OCI-LY7 (cell line): Measurements from ENCODE around the gene CLCN5. TPM values are rescaled to one million over a fixed set of nuclear protein-coding genes. Genes with fewer than 3 reads are reported as not detected.
A peak's percentile ranks its signal among the peaks of the same experiment; 100 is the strongest.

Experiments
- BruUV-seq: library from RNA; stranded (reverse); fragments of 400-500 nt; replicated peaks from 2 replicates; lab custom pipeline; 2021; lab: Mats Ljungman, UMichigan
- CTCF ChIA-PET: fragments of 300-600 bp; sonication (Branson Sonifier 250); formaldehyde crosslinking; loops from one replicate; lab custom pipeline; 2022; ENCODE audit warnings: antibody characterized with exemption; ENCODE audit not compliant: unreplicated experiment; lab: Charles Lee
- POLR2A ChIA-PET: fragments of 300-600 bp; sonication (Branson Sonifier 250); formaldehyde crosslinking; loops from one replicate; lab custom pipeline; 2022; ENCODE audit warnings: antibody characterized with exemption; lab: Charles Lee
- DNase-seq: peaks from one replicate; pipeline ENCODE4 v3.0.0-alpha.2; 2015; ENCODE audit warnings: low spot score
- H2AFZ ChIP-seq: fragments of 200-600 bp; sonication (generic), shearing (Covaris generic); 2 replicates; pipeline ENCODE4 v1.6.1; 2014; ENCODE audit warnings: mild to moderate bottlenecking, antibody characterized with exemption, low read length, moderate library complexity
- H3K27ac ChIP-seq: fragments of 200-600 bp; sonication (generic); 2 replicates; pipeline ENCODE4 v1.5.1; 2014; ENCODE audit warnings: mixed run types, low read depth, mild to moderate bottlenecking, moderate library complexity, low read length, inconsistent platforms; ENCODE audit not compliant: poor library complexity, severe bottlenecking
- H3K36me3 ChIP-seq: fragments of 200-600 bp; sonication (generic); 2 replicates; pipeline ENCODE4 v1.6.1; 2014; ENCODE audit warnings: mild to moderate bottlenecking, antibody characterized with exemption, low read length, moderate library complexity, mixed read lengths; ENCODE audit not compliant: insufficient read depth
- H3K4me1 ChIP-seq: fragments of 200-600 bp; sonication (generic); 2 replicates; pipeline ENCODE4 v1.5.1; 2014; ENCODE audit warnings: mild to moderate bottlenecking, low read length; ENCODE audit not compliant: insufficient read depth, poor library complexity, severe bottlenecking
- H3K4me2 ChIP-seq: fragments of 200-600 bp; sonication (generic); 2 replicates; pipeline ENCODE4 v1.6.1; 2014; ENCODE audit warnings: mild to moderate bottlenecking, low read length
- H3K4me3 ChIP-seq: fragments of 200-600 bp; sonication (generic); 2 replicates; pipeline ENCODE4 v1.5.1; 2014; ENCODE audit warnings: mild to moderate bottlenecking, low read depth, low read length; ENCODE audit not compliant: poor library complexity, severe bottlenecking
- H3K79me2 ChIP-seq: fragments of 200-600 bp; sonication (generic); 2 replicates; pipeline ENCODE4 v1.6.1; 2016; ENCODE audit warnings: low read depth, mild to moderate bottlenecking, low read length, moderate library complexity, mixed read lengths; ENCODE audit not compliant: insufficient read depth
- H3K9me2 ChIP-seq: fragments of 200-600 bp; sonication (generic); 2 replicates; pipeline ENCODE4 v1.6.1; 2016; ENCODE audit warnings: mild to moderate bottlenecking, low read length, mixed read lengths; ENCODE audit not compliant: insufficient read depth
- H3K9me3 ChIP-seq: fragments of 200-600 bp; sonication (generic); 2 replicates; pipeline ENCODE4 v1.6.1; 2014; ENCODE audit warnings: mild to moderate bottlenecking, mixed run types, low read length, mixed read lengths
- H4K20me1 ChIP-seq: fragments of 200-600 bp; sonication (generic); 2 replicates; pipeline ENCODE4 v1.6.1; 2014; ENCODE audit warnings: mild to moderate bottlenecking, antibody characterized with exemption, low read length, moderate library complexity, mixed read lengths; ENCODE audit not compliant: insufficient read depth
- EZH2phosphoT487 ChIP-seq: fragments of 200-600 bp; sonication (generic); IDR thresholded peaks from 2 replicates; pipeline ENCODE4 v1.6.1; 2018; ENCODE audit warnings: low read depth, borderline replicate concordance, mild to moderate bottlenecking, mixed run types, antibody characterized with exemption, low read length, moderate library complexity, mixed read lengths
- intact Hi-C: fragments of 100-400 bp; cut with micrococcal nuclease; formaldehyde crosslinking; loops from one replicate; pipeline ENCODE4 v1.10.0; 2022; ENCODE audit not compliant: unreplicated experiment
- total RNA-seq, 2 experiments: library from RNA; depleted of rRNA in 1 of 2; stranded (reverse); fragments of >200 nt in 1 of 2; shearing (Covaris generic) in 1 of 2; gene quantifications; 2 replicates each; pipeline ENCODE4 v1.2.3, GENCODE V29; 2014 to 2022
- TF ChIP-seq, protein P1 (sequence below): fragments of 200-600 bp; sonication (generic); conservative IDR thresholded peaks from 2 replicates; pipeline ENCODE4 v1.5.1; 2014; ENCODE audit warnings: mild to moderate bottlenecking, antibody characterized with exemption, low read length, moderate library complexity, mixed read lengths

Gene CLCN5
- total RNA-seq, 2 experiments from 2014 or later: 4.1 to 5.3 TPM

DNA sequence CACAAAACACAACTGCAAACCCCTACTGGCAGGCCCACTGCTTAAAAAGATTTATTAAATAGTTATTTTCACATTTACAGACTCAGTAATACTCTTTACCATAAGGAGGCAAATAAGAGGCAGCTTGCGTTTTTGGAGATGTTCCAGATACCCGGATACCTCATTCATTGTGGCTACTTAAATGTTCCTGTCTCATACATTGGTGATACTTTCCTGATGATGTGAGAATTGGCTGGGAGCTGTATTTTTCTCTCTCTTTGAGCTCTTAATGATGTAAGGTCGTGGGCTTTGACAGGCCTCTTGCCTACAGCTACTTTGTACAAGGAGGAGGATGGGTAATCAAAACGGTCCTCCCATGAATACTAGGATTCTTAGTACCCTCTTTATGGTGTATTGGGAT, 176.9 kb downstream of the CLCN5 start:
- CTCF ChIA-PET: no interaction called here
- POLR2A ChIA-PET: no interaction called here
- no peaks in the 10 kb centered on the region for H3K4me1 ChIP-seq
- TF ChIP-seq EZH2phosphoT487: no peak
- TF ChIP-seq, protein P1, sequence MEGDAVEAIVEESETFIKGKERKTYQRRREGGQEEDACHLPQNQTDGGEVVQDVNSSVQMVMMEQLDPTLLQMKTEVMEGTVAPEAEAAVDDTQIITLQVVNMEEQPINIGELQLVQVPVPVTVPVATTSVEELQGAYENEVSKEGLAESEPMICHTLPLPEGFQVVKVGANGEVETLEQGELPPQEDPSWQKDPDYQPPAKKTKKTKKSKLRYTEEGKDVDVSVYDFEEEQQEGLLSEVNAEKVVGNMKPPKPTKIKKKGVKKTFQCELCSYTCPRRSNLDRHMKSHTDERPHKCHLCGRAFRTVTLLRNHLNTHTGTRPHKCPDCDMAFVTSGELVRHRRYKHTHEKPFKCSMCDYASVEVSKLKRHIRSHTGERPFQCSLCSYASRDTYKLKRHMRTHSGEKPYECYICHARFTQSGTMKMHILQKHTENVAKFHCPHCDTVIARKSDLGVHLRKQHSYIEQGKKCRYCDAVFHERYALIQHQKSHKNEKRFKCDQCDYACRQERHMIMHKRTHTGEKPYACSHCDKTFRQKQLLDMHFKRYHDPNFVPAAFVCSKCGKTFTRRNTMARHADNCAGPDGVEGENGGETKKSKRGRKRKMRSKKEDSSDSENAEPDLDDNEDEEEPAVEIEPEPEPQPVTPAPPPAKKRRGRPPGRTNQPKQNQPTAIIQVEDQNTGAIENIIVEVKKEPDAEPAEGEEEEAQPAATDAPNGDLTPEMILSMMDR: no peak
- H3K36me3 ChIP-seq: no peaks in the 10 kb centered on the region
- no peak overlapping the region for H3K4me3 ChIP-seq
- H3K4me2 ChIP-seq: no peak overlapping the region
- H3K9me2 ChIP-seq: no peaks in the 10 kb centered on the region
- H2AFZ ChIP-seq: no peak overlapping the region
- intact Hi-C loops: no loop called here
- no peak overlapping the region for H3K27ac ChIP-seq
- no TSS peak for BruUV-seq
- H3K9me3 ChIP-seq: no peaks in the 10 kb centered on the region
- DNase-seq: no peak
- H3K79me2 ChIP-seq: no peaks in the 10 kb centered on the region
- no peaks in the 10 kb centered on the region for H4K20me1 ChIP-seq

DNA sequence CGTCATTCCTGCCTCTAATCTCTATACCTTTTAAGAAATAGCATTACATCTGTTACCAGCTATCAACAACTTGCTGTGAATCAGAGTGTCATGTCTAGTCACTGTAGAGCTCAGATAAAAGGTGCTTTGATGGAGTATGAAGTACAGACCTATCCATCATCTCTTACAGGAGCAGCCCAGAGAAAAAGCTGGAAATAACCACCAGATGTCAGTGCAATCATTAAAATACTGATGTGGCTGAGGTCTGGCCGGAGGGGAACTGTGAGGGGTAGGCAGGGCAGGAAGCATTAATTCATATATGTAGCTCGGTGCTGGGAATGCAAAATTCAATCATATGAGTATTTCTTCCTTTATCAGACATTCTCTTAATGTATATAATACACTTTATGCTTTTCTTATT, 177.8 kb downstream of the CLCN5 start:
- no peaks in the 10 kb centered on the region for H3K9me2 ChIP-seq
- H3K79me2 ChIP-seq: no peaks in the 10 kb centered on the region
- H3K36me3 ChIP-seq: no peaks in the 10 kb centered on the region
- no TSS peak for BruUV-seq
- H2AFZ ChIP-seq: no peak overlapping the region
- no peaks in the 10 kb centered on the region for H3K4me1 ChIP-seq
- CTCF ChIA-PET: no interaction called here
- H3K4me2 ChIP-seq: no peak overlapping the region
- H4K20me1 ChIP-seq: no peaks in the 10 kb centered on the region
- H3K4me3 ChIP-seq: no peak overlapping the region
- TF ChIP-seq EZH2phosphoT487: no peak
- TF ChIP-seq, protein P1: peak; percentile 61
- H3K27ac ChIP-seq: no peak overlapping the region
- POLR2A ChIA-PET: no interaction called here
- peak; percentile 17 for DNase-seq
- no peaks in the 10 kb centered on the region for H3K9me3 ChIP-seq
- intact Hi-C loops: no loop called here

DNA sequence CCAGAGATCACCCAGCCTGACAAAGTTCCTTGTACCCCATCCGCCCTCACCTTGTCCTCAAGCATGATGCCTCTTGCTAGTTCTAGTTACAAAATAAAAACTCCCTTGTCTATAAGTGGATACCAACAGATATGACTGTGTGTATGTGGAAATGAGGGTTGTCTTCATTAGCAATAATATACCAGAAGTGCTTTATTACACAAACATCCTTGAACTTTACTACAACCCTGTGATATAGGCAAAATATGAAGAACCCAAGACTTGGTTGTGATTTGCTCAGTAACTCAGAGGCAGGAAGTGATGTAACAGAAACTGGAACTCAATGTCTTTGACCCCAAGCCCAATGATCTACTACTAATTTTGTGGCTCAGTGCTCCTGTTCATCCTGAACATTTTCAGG, 180.8 kb downstream of the CLCN5 start:
- no peaks in the 10 kb centered on the region for H3K4me1 ChIP-seq
- no peak overlapping the region for H3K27ac ChIP-seq
- no peaks in the 10 kb centered on the region for H3K36me3 ChIP-seq
- H3K4me3 ChIP-seq: no peak overlapping the region
- no peak overlapping the region for H3K4me2 ChIP-seq
- no peaks in the 10 kb centered on the region for H3K9me3 ChIP-seq
- no peak overlapping the region for H2AFZ ChIP-seq
- H4K20me1 ChIP-seq: no peaks in the 10 kb centered on the region
- ChIA-PET CTCF (no interaction called here), POLR2A (no interaction called here)
- no peaks in the 10 kb centered on the region for H3K9me2 ChIP-seq
- intact Hi-C loops: no loop called here
- no peak for DNase-seq
- TF ChIP-seq, protein P1: no peak
- no peak for TF ChIP-seq EZH2phosphoT487
- no TSS peak for BruUV-seq
- H3K79me2 ChIP-seq: no peaks in the 10 kb centered on the region
